ENCODE data around the gene POU6F2. TPM values are rescaled to one million over a fixed set of nuclear protein-coding genes. Genes with fewer than 3 reads are reported as not detected.

POU6F2 gene
- total and polyA plus RNA-seq, 2 experiments from 2014 or later, result not detected

DNA sequence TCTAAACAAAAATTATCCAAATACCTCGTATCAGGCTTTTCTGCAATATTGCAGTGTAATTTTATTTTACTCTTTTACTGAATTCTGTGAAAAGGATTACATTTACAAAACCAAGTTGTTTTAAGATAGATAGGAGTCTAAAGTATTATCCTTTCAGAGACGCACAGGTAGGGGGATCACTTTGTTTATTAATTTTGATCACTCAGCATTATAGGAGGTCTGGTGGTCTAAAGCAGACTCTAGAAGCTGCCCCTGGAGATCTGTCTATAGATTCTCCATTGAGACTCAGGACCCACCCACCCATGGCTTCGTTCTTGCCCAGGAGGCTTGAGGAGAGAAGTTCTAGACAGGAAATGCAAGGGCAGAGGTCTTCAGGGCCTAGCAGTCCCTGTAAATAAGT lies 365.1 kb downstream of the POU6F2 start:
- H3K9me3 ChIP-seq (ENCODE audit: low read depth), result no peaks in the 10 kb centered on the region
- H3K27me3 ChIP-seq (replicated peaks; ENCODE audit: insufficient read depth), result 0 out of 2 replicates have a peak, but pooled peaks cover 7% of the 10 kb centered on the region
- no peaks in the 10 kb centered on the region for H3K4me1 ChIP-seq (ENCODE audit: insufficient read depth)
- no peak overlapping the region for H3K9ac ChIP-seq
- H4K20me1 ChIP-seq (ENCODE audit: insufficient read depth), result no peaks in the 10 kb centered on the region
- H3K36me3 ChIP-seq (ENCODE audit: low read depth), result no peaks in the 10 kb centered on the region
- H3K27ac ChIP-seq, result no peak overlapping the region
- no peaks in the 10 kb centered on the region for H3K9me2 ChIP-seq (ENCODE audit: insufficient read depth)
- no peak overlapping the region for H3K4me2 ChIP-seq (ENCODE audit: unreplicated experiment)
- no peak overlapping the region for H2AFZ ChIP-seq
- in situ Hi-C loops (cut with MboI), result no loop called here
- WGBS, 2 experiments (ENCODE audit: low coverage in 1 of 2, low lambda C conversion rate in 2 of 2, missing lambda C conversion rate in 2 of 2), result 43 to 47% methylated on average over 3 of the region's 3 CpGs
- DNase-seq, result no peak
- no peaks in the 10 kb centered on the region for H3F3A ChIP-seq (ENCODE audit: insufficient read depth)
- H3K79me2 ChIP-seq (ENCODE audit: insufficient read depth), result no peaks in the 10 kb centered on the region
- H3K4me3 ChIP-seq, result no peak overlapping the region
- no peak for TF ChIP-seq EZH2 (IDR thresholded peaks at IDR 0.05; ENCODE audit: insufficient read depth, poor library complexity, severe bottlenecking)
- no peak for TF ChIP-seq EZH2phosphoT487 (IDR thresholded peaks at IDR 0.05; ENCODE audit: insufficient read depth, low read depth)

DNA sequence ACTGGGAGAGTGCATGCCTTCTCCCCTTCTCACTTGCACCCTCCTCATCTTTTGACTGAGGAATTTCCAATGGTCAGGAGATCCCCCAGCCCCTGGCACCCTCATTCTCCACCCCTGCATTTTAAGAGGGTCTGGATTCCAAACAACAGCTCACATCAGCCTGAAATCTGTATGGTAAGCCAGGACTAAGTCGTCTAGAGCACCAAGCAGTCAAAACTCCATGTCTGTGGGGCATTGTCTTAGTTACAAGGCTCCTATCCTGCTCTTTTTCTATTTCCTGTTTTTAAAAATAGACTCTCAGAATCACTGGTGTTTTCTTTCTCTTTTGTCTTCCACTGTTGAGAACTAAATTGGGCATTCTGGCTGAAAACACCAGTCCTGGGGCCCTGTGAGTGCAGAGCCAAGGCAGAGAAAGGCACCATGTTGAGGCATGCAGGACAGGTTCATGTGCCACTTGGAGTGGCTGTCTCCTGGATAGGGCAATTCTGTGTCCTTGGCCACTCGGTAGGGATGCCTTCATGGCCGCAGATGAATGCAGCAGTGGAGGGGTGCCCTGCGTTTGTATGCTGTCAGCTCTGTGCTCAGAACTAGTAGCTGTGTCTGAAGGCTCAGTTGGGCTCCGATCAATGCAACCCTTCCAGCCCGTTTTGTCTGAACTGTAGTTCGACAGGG lies 371.9 kb downstream of the POU6F2 start:
- Histone ChIP-seq H3K4me2 (ENCODE audit: unreplicated experiment) (no peak overlapping the region), H3K27ac (no peak overlapping the region), H3K9me2 (ENCODE audit: insufficient read depth) (no peaks in the 10 kb centered on the region), H3K4me3 (no peak overlapping the region), H3K9me3 (ENCODE audit: low read depth) (no peaks in the 10 kb centered on the region), H3K79me2 (ENCODE audit: insufficient read depth) (no peaks in the 10 kb centered on the region), H3K36me3 (ENCODE audit: low read depth) (no peaks in the 10 kb centered on the region), H3F3A (ENCODE audit: insufficient read depth) (0 out of 2 replicates have a peak, but pooled peaks cover 3% of the 10 kb centered on the region), H3K4me1 (ENCODE audit: insufficient read depth) (peaks cover 7% of the 10 kb centered on the region; the same call in 1 of the 2 replicates), H4K20me1 (ENCODE audit: insufficient read depth) (no peaks in the 10 kb centered on the region), H3K9ac (no peak overlapping the region), H2AFZ (no peak overlapping the region), H3K27me3 (replicated peaks; ENCODE audit: insufficient read depth) (peaks cover 7% of the 10 kb centered on the region; the same call in 1 of the 2 replicates)
- WGBS, 2 experiments (ENCODE audit: low coverage in 1 of 2, low lambda C conversion rate in 2 of 2, missing lambda C conversion rate in 2 of 2), result 64 to 70% methylated on average over 7 of the region's 7 CpGs
- in situ Hi-C loops (cut with MboI), result no loop called here
- DNase-seq, result no peak
- TF ChIP-seq EZH2phosphoT487 (IDR thresholded peaks at IDR 0.05; ENCODE audit: insufficient read depth, low read depth), result no peak
- TF ChIP-seq EZH2 (IDR thresholded peaks at IDR 0.05; ENCODE audit: insufficient read depth, poor library complexity, severe bottlenecking), result no peak

DNA sequence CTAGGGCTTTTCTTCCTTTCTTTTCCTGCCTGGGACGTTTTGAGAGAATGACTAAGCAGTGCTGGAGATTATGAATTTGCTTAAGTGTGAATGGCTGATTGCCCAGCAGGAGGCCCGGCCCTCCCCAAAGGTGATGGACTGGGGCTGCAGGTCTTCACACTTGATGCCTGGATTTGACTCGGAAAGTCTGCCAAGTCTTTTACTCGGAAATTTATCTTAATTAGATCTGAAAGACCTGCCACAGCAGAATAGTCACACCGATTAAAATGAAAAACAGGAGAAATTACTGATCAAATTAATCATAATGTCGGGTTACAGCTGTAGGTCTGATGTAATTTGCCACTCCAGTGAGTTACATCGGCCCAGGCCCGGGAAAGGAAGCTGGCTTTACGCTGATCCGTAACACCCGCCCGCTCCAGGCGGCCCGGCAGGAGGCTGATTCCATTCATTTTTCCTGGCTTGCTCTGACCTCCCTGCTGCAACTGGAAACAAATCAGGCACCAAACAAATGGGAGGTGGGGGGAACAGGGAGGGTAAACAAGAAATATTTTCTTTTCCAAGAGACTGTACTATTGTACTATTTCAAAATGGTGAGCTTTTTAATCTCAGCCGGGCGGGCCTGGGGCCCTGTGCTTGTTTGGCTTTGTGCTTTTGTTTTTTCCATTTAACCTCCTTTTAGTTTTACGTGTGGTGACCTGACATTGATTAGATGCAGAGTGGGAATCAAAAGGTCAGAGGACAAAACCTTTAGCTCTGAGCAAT lies 376.1 kb downstream of the POU6F2 start:
- peak overlapping the region; percentile 52 for H2AFZ ChIP-seq
- no peaks in the 10 kb centered on the region for H3K9me2 ChIP-seq (ENCODE audit: insufficient read depth)
- DNase-seq, result peak; percentile 72

DNA sequence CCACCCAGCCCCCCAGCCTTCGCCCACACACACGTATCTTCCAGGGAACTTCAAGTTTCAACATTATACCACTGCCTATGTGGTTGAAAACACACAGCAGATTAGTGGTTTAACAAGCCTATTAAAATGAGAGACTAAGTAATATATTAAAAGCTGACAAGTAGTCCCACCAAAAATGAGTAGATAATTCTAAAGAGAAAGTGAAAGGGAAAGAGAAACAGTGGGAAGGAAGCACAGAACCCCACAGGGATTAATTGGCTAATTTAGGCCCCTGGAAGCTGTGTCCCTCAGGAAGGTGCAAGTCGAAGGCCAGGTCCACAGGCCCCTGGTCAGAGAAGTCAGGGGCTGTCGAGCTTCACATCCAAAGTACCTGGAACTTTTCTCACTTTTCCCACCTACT lies 378.0 kb downstream of the POU6F2 start:
- H3K9me2 ChIP-seq (ENCODE audit: insufficient read depth), result no peaks in the 10 kb centered on the region
- H3K4me2 ChIP-seq (ENCODE audit: unreplicated experiment), result no peak overlapping the region
- H3F3A ChIP-seq (ENCODE audit: insufficient read depth), result 0 out of 2 replicates have a peak, but pooled peaks cover 3% of the 10 kb centered on the region
- DNase-seq, result no peak
- peaks cover 10% of the 10 kb centered on the region; the same call in 1 of the 2 replicates for H3K4me1 ChIP-seq (ENCODE audit: insufficient read depth)
- 87 to 93% methylated on average over 4 of the region's 4 CpGs for WGBS, 2 experiments (ENCODE audit: low coverage in 1 of 2, low lambda C conversion rate in 2 of 2, missing lambda C conversion rate in 2 of 2)
- TF ChIP-seq EZH2 (IDR thresholded peaks at IDR 0.05; ENCODE audit: insufficient read depth, poor library complexity, severe bottlenecking), result no peak
- no peak for TF ChIP-seq EZH2phosphoT487 (IDR thresholded peaks at IDR 0.05; ENCODE audit: insufficient read depth, low read depth)
- H3K36me3 ChIP-seq (ENCODE audit: low read depth), result no peaks in the 10 kb centered on the region
- no peak overlapping the region for H3K4me3 ChIP-seq
- no peaks in the 10 kb centered on the region for H3K79me2 ChIP-seq (ENCODE audit: insufficient read depth)
- 0 out of 2 replicates have a peak, but pooled peaks cover 10% of the 10 kb centered on the region for H3K27me3 ChIP-seq (replicated peaks; ENCODE audit: insufficient read depth)
- in situ Hi-C loops (cut with MboI), result no loop called here
- H3K9me3 ChIP-seq (ENCODE audit: low read depth), result no peaks in the 10 kb centered on the region
- no peaks in the 10 kb centered on the region for H4K20me1 ChIP-seq (ENCODE audit: insufficient read depth)
- H3K9ac ChIP-seq, result no peak overlapping the region
- H2AFZ ChIP-seq, result no peak overlapping the region
- no peak overlapping the region for H3K27ac ChIP-seq

More for the DNA sequence above, 376.1 kb downstream of the POU6F2 start:
- Histone ChIP-seq H3K9ac (no peak overlapping the region), H3K4me1 (ENCODE audit: insufficient read depth) (peaks cover 10% of the 10 kb centered on the region; the same call in 1 of the 2 replicates), H3K27ac (no peak overlapping the region), H3K4me3 (0 out of 2 replicates have a peak overlapping the region, but pooled peaks have one; percentile 12), H4K20me1 (ENCODE audit: insufficient read depth) (no peaks in the 10 kb centered on the region), H3F3A (ENCODE audit: insufficient read depth) (0 out of 2 replicates have a peak, but pooled peaks cover 3% of the 10 kb centered on the region), H3K27me3 (replicated peaks; ENCODE audit: insufficient read depth) (peaks cover 2% of the 10 kb centered on the region; the same call in 1 of the 2 replicates), H3K9me3 (ENCODE audit: low read depth) (no peaks in the 10 kb centered on the region), H3K4me2 (ENCODE audit: unreplicated experiment) (peak overlapping the region; percentile 22), H3K79me2 (ENCODE audit: insufficient read depth) (no peaks in the 10 kb centered on the region), H3K36me3 (ENCODE audit: low read depth) (no peaks in the 10 kb centered on the region)
- TF ChIP-seq EZH2phosphoT487 (IDR thresholded peaks at IDR 0.05; ENCODE audit: insufficient read depth, low read depth) (no peak), EZH2 (IDR thresholded peaks at IDR 0.05; ENCODE audit: insufficient read depth, poor library complexity, severe bottlenecking) (no peak)
- in situ Hi-C loops (cut with MboI), result no loop called here
- WGBS, 2 experiments (ENCODE audit: low coverage in 1 of 2, low lambda C conversion rate in 2 of 2, missing lambda C conversion rate in 2 of 2), result 17 to 18% methylated on average over 17 of the region's 17 CpGs
